Fibroblast of skin of left quadriceps (primary cell): ENCODE measurements around the gene CRIP2.

Experiments used
- DNase-seq, 2 experiments: peaks; one replicate each; pipeline ENCODE4 v3.0.0-alpha.2; 2013; ENCODE audit warnings: low read depth in 2 of 2

The CRIP2 gene

GRCh38 chr14:105527826-105528585, 53.4 kb downstream of the CRIP2 start:
- DNase-seq: peak; percentile 27 to 38

- no peak for DNase-seq
Measured at GRCh38 chr14:105528586-105529318, 54.1 kb downstream of the CRIP2 start.

- DNase-seq: no peak
Measured at GRCh38 chr14:105529319-105529568, 54.6 kb downstream of the CRIP2 start.
